HepG2 (cell line): ENCODE measurements around the gene PPP4R2. TPM values are rescaled to one million over a fixed set of nuclear protein-coding genes. Genes with fewer than 3 reads are reported as not detected.

ENCODE experiments used
- FOXJ3 ChIP-seq: sonication (generic); formaldehyde crosslinking; IDR thresholded peaks from 2 replicates; pipeline ENCODE4 v1.4.0; 2020; ENCODE audit warnings: missing genetic modification reagents, mild to moderate bottlenecking, borderline replicate concordance
- PAWR ChIP-seq: sonication (generic); formaldehyde crosslinking; IDR thresholded peaks from 2 replicates; pipeline ENCODE4 v1.4.0; 2020; ENCODE audit warnings: missing genetic modification reagents, mild to moderate bottlenecking, borderline replicate concordance
- RBM22 ChIP-seq: fragments of 200-400 bp; formaldehyde crosslinking; optimal IDR thresholded peaks from 2 replicates; pipeline ENCODE3; 2017; ENCODE audit warnings: mild to moderate bottlenecking, low read length, moderate library complexity
- TCF7L2 ChIP-seq: IDR thresholded peaks from 2 replicates; pipeline ENCODE4 v1.6.1; 2011; ENCODE audit warnings: mild to moderate bottlenecking, low read depth, low read length, moderate library complexity
- TOPORS ChIP-seq: sonication (generic); formaldehyde crosslinking; IDR thresholded peaks from 2 replicates; pipeline ENCODE4 v1.8.0; 2023; ENCODE audit warnings: mild to moderate bottlenecking, missing genetic modification reagents
- ZMYM4 ChIP-seq: sonication (generic); formaldehyde crosslinking; IDR thresholded peaks from 2 replicates; pipeline ENCODE4 v1.8.1; 2023; ENCODE audit warnings: mild to moderate bottlenecking, missing genetic modification reagents
- ZNF138 ChIP-seq: sonication (generic); formaldehyde crosslinking; IDR thresholded peaks from 2 replicates; pipeline ENCODE4 v1.5.0; 2020; ENCODE audit warnings: mild to moderate bottlenecking, low read depth, missing genetic modification reagents
- ZNF30 ChIP-seq: sonication (generic); formaldehyde crosslinking; IDR thresholded peaks from 2 replicates; pipeline ENCODE4 v1.5.0; 2020; ENCODE audit warnings: mild to moderate bottlenecking, missing genetic modification reagents
- ZNF407 ChIP-seq: sonication (generic); formaldehyde crosslinking; IDR thresholded peaks from one replicate; pipeline ENCODE4 v1.5.1; 2020; ENCODE audit warnings: mild to moderate bottlenecking, missing genetic modification reagents; ENCODE audit errors: not compliant biosample characterization
- ZNF484 ChIP-seq: sonication (generic); formaldehyde crosslinking; IDR thresholded peaks from 2 replicates; pipeline ENCODE4 v1.5.1; 2020; ENCODE audit warnings: mild to moderate bottlenecking, low read depth, missing genetic modification reagents, borderline replicate concordance
- ZNF609 ChIP-seq: sonication (generic); formaldehyde crosslinking; IDR thresholded peaks from 2 replicates; pipeline ENCODE4 v1.4.0; 2020; ENCODE audit warnings: mild to moderate bottlenecking, missing genetic modification reagents, borderline replicate concordance
- ZNF660 ChIP-seq: sonication (generic); formaldehyde crosslinking; IDR thresholded peaks from 2 replicates; pipeline ENCODE4 v1.5.1; 2020; ENCODE audit warnings: mild to moderate bottlenecking, low read depth, missing genetic modification reagents, borderline replicate concordance
- polyA plus RNA-seq, 8 experiments: library from polyadenylated mRNA; depleted of rRNA in 3 of 8; stranded (reverse) in 7 of 8; unstranded in 1 of 8; fragments of >200 nt; fragmentation: Illumina TruSeq in 4 of 8; extraction: Trizol in 4 of 8; gene quantifications; 2 replicates each; pipeline versions ENCODE4 v1.2.1 to v1.2.3, GENCODE V29; 2011 to 2016; ENCODE audit warnings: low read depth in 4 of 8, missing spikeins in 1 of 8, mixed read lengths in 1 of 8; ENCODE audit not compliant: insufficient read depth in 1 of 8
- total RNA-seq, 5 experiments: library from RNA; depleted of rRNA; stranded (reverse); fragments of >200 nt; fragmentation: Illumina TruSeq; extraction: Trizol; gene quantifications; 2 replicates each; pipeline ENCODE4 v1.2.3, GENCODE V29; 2016; ENCODE audit warnings: low read depth in 1 of 5

Gene PPP4R2
- total and polyA plus RNA-seq, 2 of the 13 experiments (the other 11 are each of a cell fraction or from before 2014, with no cell fraction given): 22.3 to 161 TPM

GRCh38 chr3:73055583-73055982 lies 59.0 kb downstream of the PPP4R2 start (continued):
- TF ChIP-seq ZNF407 (no peak), PAWR (CRISPR knock-in tag) (no peak), ZNF484 (CRISPR knock-in tag) (no peak), ZNF660 (no peak), TOPORS (no peak), RBM22 (no peak), ZNF138 (CRISPR knock-in tag) (no peak), ZMYM4 (no peak), TCF7L2 (no peak), FOXJ3 (CRISPR knock-in tag) (no peak), ZNF609 (no peak), ZNF30 (CRISPR knock-in tag) (no peak)
